LNCAP (cell line): ENCODE measurements around the gene PTGS1.

Experiments used
- TF ChIP-seq, protein P1 (sequence below): fragments of 450-650 bp; IDR thresholded peaks from 2 replicates; pipeline ENCODE4 v1.5.1; 2017; ENCODE audit warnings: mild to moderate bottlenecking

Gene PTGS1

DNA sequence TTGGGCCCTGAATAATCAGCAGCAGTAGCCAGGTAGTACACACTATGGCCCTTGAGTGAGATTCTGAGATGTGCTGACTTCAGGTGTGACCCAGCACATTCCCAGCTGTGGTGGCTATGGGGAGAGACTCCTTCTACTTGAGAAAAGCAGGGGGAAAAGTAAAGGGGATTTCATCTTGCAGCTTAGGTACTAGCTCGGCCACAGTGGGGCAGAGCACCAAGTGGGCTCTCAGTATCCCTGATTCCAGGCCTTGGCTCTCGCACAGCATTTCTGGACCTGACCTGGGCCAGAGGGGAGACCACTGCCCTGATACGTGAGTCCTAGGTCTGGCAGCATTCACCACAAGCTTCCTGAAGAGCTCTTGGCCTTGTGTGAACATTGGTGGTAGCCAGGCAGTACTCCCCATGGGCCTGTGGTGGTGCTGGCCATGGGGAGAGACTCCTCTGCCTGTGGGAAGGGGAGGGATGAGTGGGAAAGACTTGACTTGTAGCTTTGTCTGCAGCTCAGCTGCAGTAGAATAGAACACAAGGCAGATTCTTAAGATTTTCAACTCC lies 27.6 kb downstream of the PTGS1 start:
- TF ChIP-seq, protein P1, sequence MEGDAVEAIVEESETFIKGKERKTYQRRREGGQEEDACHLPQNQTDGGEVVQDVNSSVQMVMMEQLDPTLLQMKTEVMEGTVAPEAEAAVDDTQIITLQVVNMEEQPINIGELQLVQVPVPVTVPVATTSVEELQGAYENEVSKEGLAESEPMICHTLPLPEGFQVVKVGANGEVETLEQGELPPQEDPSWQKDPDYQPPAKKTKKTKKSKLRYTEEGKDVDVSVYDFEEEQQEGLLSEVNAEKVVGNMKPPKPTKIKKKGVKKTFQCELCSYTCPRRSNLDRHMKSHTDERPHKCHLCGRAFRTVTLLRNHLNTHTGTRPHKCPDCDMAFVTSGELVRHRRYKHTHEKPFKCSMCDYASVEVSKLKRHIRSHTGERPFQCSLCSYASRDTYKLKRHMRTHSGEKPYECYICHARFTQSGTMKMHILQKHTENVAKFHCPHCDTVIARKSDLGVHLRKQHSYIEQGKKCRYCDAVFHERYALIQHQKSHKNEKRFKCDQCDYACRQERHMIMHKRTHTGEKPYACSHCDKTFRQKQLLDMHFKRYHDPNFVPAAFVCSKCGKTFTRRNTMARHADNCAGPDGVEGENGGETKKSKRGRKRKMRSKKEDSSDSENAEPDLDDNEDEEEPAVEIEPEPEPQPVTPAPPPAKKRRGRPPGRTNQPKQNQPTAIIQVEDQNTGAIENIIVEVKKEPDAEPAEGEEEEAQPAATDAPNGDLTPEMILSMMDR: no peak

GRCh38 chr9:122401896-122402295 lies 31.1 kb downstream of the PTGS1 start:
- TF ChIP-seq, protein P1: no peak

- TF ChIP-seq, protein P1: no peak
These were observed 31.6 kb downstream of the PTGS1 start for GRCh38 chr9:122402403-122402871.

DNA sequence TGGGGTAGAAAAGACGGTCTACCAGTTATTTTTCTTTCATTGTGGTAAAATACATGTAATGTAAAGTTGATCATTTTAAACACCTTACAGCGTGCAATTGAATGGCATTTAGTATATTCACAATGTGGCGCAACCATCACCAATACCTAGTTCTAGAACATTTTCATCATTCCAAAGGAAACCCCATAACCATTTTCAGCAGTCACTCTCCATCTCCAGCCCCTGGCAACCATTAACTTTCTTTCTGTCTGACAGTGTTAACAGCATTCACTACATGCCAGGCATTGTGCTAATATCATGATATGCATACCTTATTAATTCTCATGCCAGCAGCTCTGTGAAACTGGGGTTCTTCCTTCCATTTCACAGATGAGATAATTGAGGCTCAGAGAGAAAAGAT lies 32.0 kb downstream of the PTGS1 start:
- TF ChIP-seq, protein P1: no peak

DNA sequence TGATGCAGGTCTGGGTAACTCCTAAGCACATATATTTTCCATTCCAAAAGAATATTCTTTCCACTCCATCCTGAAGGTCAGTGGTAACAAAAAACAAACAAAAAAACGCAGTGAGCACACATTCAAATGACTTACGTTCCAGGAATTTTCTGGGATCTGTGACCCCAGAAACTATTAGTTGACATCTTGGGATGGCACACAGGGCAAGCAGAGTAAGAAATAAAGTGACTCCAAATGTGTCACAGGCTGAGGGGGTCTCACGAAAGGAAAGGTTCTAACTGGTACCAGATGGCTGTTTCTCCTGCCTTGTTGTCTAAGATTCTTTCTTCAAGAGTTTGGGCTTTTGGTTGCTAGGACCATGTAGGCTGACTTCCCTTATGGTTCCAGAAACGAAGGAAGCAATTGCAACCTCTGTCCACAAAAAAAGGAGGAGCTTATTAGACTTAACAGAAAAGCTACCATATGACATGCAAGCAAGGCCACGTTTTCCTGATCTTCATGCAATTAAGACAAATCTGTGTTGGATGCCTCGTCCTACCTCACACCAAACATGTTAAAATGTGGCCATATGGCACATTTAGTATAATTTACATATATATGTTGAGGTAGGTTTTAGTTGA lies 32.7 kb downstream of the PTGS1 start:
- TF ChIP-seq, protein P1: no peak

DNA sequence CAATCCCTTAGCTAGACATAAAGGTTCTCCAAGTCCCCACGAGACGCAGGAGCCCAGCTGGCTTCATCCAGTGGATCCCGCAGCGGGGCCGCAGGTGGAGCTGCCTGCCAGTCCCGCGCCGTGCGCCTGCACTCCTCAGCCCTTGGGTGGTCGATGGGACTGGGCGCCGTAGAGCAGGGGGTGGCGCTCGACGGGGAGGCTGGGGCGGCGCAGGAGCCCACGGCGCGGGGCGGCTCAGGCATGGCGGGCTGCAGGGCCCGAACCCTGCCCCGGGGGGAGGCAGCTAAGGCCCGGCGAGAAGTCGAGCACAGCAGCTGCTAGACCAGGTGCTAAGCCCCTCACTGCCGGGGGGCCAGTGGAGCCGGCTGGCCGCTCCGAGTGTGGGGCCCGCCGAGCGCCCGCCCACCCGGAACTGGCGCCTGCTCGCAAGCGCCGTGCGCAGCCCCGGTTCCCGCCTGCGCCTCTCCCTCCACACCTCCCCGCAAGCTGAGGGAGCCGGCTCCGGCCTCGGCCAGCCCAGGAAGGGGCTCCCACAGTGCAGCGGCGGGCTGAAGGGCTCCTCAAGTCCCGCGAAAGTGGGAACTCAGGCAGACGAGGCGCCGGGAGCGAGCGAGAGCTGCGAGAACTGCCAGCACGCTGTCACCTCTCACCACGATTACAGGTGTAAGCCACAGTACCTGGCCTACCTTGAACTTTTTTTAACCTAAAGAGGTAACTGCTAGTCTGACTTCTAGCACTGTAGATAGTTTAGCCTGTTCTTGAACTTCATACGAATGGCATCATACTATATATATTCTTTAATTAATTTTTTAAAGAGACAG lies 35.5 kb downstream of the PTGS1 start:
- TF ChIP-seq, protein P1: no peak

- TF ChIP-seq, protein P1: no peak
These were observed 47.2 kb downstream of the PTGS1 start for GRCh38 chr9:122418016-122418415.
